ENCODE data around the gene FUBP1.
"Not testable (repeated sequence)": the region's sequence is repeated elsewhere in the genome, so short reads cannot be mapped to it uniquely, and the experiment has no call there.

The FUBP1 gene

DNA sequence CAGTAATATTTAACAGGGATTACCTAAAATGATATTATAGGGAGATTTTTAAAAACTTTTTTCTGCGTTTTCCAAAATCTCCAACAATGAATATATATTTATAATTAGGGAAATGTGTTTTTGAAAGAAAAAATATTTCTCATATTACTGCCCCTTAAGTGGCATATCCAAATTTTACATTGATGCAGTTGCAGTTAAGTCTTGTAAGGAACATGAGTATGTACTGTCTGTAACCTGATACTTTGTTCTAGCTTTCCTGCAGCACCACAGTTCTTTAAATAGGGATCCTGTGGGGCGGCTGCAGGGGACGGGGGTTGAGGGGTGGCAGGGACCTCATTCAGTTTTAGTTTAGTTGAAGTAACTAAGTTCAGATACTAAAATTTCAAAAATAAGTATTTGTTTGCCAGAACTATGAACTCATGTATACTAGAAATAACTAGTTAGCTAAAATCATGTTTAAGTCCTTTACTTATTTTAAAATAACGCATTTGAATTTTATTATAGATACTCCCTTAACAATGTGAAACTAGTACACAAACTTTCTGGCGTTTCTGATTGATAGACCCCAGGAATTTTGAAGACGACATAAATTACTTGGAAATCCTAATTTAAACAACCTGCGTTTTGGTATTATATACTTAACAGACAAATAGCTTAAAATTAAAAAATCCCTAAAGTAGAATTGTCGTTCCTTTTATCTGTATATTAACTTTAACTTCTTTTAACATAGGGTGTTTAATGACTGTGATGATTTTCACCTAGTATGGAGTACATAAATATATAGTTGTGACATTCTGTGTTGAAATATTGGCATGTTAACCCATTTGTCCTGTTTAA, 25.2 kb upstream of the FUBP1 start:
- H3K4me2 ChIP-seq (ENCODE audit: low read depth, low read length): peak overlapping the region; percentile 44
- no peaks in the 10 kb centered on the region for H4K20me1 ChIP-seq (ENCODE audit: insufficient read depth, low read length)
- H3K4me3 ChIP-seq (ENCODE audit: low read length): peak overlapping the region; percentile 69
- no peaks in the 10 kb centered on the region for H3K27me3 ChIP-seq (replicated peaks; ENCODE audit: insufficient read depth, low read length)
- DNase-seq: peak; percentile 75
- peak overlapping the region; percentile 26 for H2AFZ ChIP-seq (ENCODE audit: low read length)
- H3K9me3 ChIP-seq (replicated peaks; ENCODE audit: insufficient read depth, low read length): no peaks in the 10 kb centered on the region
- H3K36me3 ChIP-seq (replicated peaks; ENCODE audit: insufficient read depth, low read length): no peaks in the 10 kb centered on the region
- H3K9me2 ChIP-seq (replicated peaks; ENCODE audit: insufficient read depth, low read length): no peaks in the 10 kb centered on the region
- peak overlapping the region; percentile 68 for H3K9ac ChIP-seq (ENCODE audit: low read length)
- peak overlapping the region; percentile 87 for H3K27ac ChIP-seq (ENCODE audit: low read length)
- peaks cover 36% of the 10 kb centered on the region for H3K79me2 ChIP-seq (ENCODE audit: low read length)
- peaks cover 20% of the 10 kb centered on the region for H3K4me1 ChIP-seq (ENCODE audit: low read length)
- H3F3A ChIP-seq (ENCODE audit: insufficient read depth, low read length): peaks cover 27% of the 10 kb centered on the region
- TF ChIP-seq EZH2phosphoT487 (IDR thresholded peaks at IDR 0.05; ENCODE audit: low read length) (no peak), EZH2 (optimal IDR thresholded peaks at IDR 0.05; ENCODE audit: low read depth, low read length) (no peak)
- TF ChIP-seq, protein P1, sequence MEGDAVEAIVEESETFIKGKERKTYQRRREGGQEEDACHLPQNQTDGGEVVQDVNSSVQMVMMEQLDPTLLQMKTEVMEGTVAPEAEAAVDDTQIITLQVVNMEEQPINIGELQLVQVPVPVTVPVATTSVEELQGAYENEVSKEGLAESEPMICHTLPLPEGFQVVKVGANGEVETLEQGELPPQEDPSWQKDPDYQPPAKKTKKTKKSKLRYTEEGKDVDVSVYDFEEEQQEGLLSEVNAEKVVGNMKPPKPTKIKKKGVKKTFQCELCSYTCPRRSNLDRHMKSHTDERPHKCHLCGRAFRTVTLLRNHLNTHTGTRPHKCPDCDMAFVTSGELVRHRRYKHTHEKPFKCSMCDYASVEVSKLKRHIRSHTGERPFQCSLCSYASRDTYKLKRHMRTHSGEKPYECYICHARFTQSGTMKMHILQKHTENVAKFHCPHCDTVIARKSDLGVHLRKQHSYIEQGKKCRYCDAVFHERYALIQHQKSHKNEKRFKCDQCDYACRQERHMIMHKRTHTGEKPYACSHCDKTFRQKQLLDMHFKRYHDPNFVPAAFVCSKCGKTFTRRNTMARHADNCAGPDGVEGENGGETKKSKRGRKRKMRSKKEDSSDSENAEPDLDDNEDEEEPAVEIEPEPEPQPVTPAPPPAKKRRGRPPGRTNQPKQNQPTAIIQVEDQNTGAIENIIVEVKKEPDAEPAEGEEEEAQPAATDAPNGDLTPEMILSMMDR (IDR thresholded peaks at IDR 0.05; ENCODE audit: low read length): no peak

DNA sequence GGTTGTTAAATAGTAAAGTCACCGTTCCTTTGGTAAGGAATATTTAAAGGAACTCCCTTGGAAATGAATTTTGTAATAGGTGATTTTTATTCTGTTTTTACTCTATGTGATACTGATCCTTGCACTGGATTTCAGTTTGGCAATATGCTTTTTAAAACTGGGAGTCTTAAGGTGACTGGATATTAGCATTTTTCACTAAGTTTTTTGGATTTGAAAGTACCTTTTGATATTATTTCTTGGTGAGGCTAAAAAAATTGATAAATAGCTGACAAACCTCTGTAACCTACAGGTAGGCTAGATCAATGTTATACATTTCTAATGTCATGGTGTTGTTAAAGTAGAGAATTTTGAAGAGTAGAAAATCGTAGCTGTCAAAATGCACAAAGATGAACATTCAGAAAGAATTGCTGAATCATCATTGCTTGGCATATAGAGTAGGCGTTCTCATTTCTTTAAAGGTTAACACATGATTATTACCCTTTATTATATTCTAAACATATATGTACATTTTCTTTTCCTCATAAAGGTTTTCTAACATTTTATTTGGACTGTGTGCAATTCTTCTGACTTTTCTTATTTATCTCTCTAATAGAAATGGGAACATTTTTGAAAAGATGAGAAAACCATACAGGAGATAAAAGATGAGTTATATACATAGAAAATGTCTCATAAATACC, 24.3 kb upstream of the FUBP1 start:
- H3K36me3 ChIP-seq (replicated peaks; ENCODE audit: insufficient read depth, low read length): no peaks in the 10 kb centered on the region
- H3K4me2 ChIP-seq (ENCODE audit: low read depth, low read length): peak overlapping the region; percentile 44
- H3K27ac ChIP-seq (ENCODE audit: low read length): peak overlapping the region; percentile 87; the same call in 1 of the 2 replicates
- peak overlapping the region; percentile 69; the same call in 1 of the 2 replicates for H3K4me3 ChIP-seq (ENCODE audit: low read length)
- no peaks in the 10 kb centered on the region for H4K20me1 ChIP-seq (ENCODE audit: insufficient read depth, low read length)
- peaks cover 32% of the 10 kb centered on the region for H3K79me2 ChIP-seq (ENCODE audit: low read length)
- DNase-seq: no peak
- peaks cover 17% of the 10 kb centered on the region for H3K4me1 ChIP-seq (ENCODE audit: low read length)
- H3K27me3 ChIP-seq (replicated peaks; ENCODE audit: insufficient read depth, low read length): no peaks in the 10 kb centered on the region
- H3F3A ChIP-seq (ENCODE audit: insufficient read depth, low read length): peaks cover 27% of the 10 kb centered on the region
- no peak for TF ChIP-seq EZH2phosphoT487 (IDR thresholded peaks at IDR 0.05; ENCODE audit: low read length)
- TF ChIP-seq, protein P1 (IDR thresholded peaks at IDR 0.05; ENCODE audit: low read length): no peak
- no peak for TF ChIP-seq EZH2 (optimal IDR thresholded peaks at IDR 0.05; ENCODE audit: low read depth, low read length)
- H3K9me3 ChIP-seq (replicated peaks; ENCODE audit: insufficient read depth, low read length): no peaks in the 10 kb centered on the region
- H2AFZ ChIP-seq (ENCODE audit: low read length): no peak overlapping the region
- no peaks in the 10 kb centered on the region for H3K9me2 ChIP-seq (replicated peaks; ENCODE audit: insufficient read depth, low read length)
- no peak overlapping the region for H3K9ac ChIP-seq (ENCODE audit: low read length)

DNA sequence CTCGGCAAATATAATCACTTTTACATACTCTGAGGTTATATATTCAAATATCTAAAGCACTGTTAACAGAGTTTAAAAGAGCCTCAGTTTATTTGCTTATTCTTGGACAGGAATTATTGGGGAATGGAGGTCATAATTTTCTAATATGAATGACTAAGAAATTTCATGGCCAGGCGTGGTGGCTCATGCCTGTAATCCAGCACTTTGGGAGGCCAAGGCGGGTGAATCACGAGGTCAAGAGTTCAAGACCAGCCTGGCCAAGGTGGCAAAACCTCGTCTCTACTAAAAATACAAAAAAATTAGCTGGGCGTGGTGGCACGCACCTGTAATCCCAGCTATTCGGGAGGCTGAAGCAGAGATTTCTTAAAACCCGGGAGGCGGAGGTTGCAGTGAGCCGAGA, 21.7 kb upstream of the FUBP1 start:
- not testable (repeated sequence) for H3K4me3 ChIP-seq (ENCODE audit: low read length); H3K79me2 ChIP-seq (ENCODE audit: low read length); H2AFZ ChIP-seq (ENCODE audit: low read length); H3K9me2 ChIP-seq (replicated peaks; ENCODE audit: insufficient read depth, low read length); H3K27me3 ChIP-seq (replicated peaks; ENCODE audit: insufficient read depth, low read length); H4K20me1 ChIP-seq (ENCODE audit: insufficient read depth, low read length); H3K4me1 ChIP-seq (ENCODE audit: low read length); H3K4me2 ChIP-seq (ENCODE audit: low read depth, low read length); DNase-seq; H3K27ac ChIP-seq (ENCODE audit: low read length); H3K36me3 ChIP-seq (replicated peaks; ENCODE audit: insufficient read depth, low read length); H3K9me3 ChIP-seq (replicated peaks; ENCODE audit: insufficient read depth, low read length); H3K9ac ChIP-seq (ENCODE audit: low read length)
- H3F3A ChIP-seq (ENCODE audit: insufficient read depth, low read length): peaks cover 26% of the 10 kb centered on the region
